NT2/D1 (cell line): ENCODE results near the gene SGTB.

Experiments used
- YY1 ChIP-seq: IDR thresholded peaks from 2 replicates; pipeline ENCODE4 v1.6.1; 2011; ENCODE audit not compliant: insufficient read length, insufficient read depth
- ZNF274 ChIP-seq: IDR thresholded peaks from 2 replicates; pipeline ENCODE4 v1.6.1; 2011; ENCODE audit warnings: mild to moderate bottlenecking, low read depth, low read length

DNA sequence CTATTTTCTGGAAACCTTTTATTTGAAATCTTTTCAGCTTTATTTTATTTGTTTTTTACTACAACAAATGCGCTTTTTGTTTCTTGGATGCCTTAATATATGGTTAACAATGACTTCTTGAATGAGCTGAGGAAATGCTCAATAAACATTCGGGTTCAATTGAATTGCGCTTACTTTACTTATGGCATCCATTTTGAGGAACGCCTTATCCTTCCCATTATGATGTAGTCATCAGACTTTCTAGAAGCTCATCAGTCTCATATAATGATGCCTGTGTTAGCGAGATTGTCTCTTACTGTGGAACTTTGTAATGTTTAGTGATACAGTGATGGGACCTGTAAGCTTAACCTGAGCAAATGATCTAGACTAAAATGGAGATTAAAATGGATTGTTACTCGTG, 96.2 kb downstream of the SGTB start:
- TF ChIP-seq ZNF274 (no peak), YY1 (no peak)
